Peyer's patch (tissue), 4 donors: ENCODE data around the gene CNKSR3. TPM values are rescaled to one million over a fixed set of nuclear protein-coding genes. Genes with fewer than 3 reads are reported as not detected.

Experiments
- DNase-seq, 3 donors: peaks; one replicate each; pipeline ENCODE4 v3.0.0-alpha.2; 2017 to 2019
- H3K27ac ChIP-seq, 4 donors: fragments of 200-600 bp; sonication (generic); one replicate each; pipeline ENCODE4 v1.5.1; 2016 to 2019
- H3K27me3 ChIP-seq, 2 donors: fragments of 200-600 bp; sonication (generic); one replicate each; pipeline ENCODE4 v1.5.1; 2019
- H3K36me3 ChIP-seq, 3 donors: fragments of 200-600 bp; sonication (generic); one replicate each; pipeline ENCODE4 v1.5.1; 2016 to 2019
- H3K4me1 ChIP-seq, 4 donors: fragments of 200-600 bp; sonication (generic); one replicate each; pipeline ENCODE4 v1.5.1; 2016 to 2019
- H3K4me3 ChIP-seq, 4 donors: fragments of 200-600 bp; sonication (generic); 1 replicate in 3 of 4; 2 replicates in 1 of 4; pipeline ENCODE4 v1.5.1; 2016 to 2019; ENCODE audit warnings: mild to moderate bottlenecking in 1 of 4
- H3K9me3 ChIP-seq, 4 donors: fragments of 200-600 bp; sonication (generic); one replicate each; pipeline ENCODE4 v1.5.1; 2016 to 2019; ENCODE audit warnings: mild to moderate bottlenecking in 1 of 4
- POLR2A ChIP-seq, 2 donors: fragments of 450-650 bp; IDR thresholded peaks; one replicate each; pipeline ENCODE4 v1.5.1; 2017; ENCODE audit warnings: antibody characterized with exemption in 2 of 2, mild to moderate bottlenecking in 2 of 2, moderate library complexity in 2 of 2
- total RNA-seq, 4 donors: library from RNA; depleted of rRNA; stranded (reverse); fragments of >200 nt; gene quantifications; one replicate each; pipeline ENCODE4 v1.1.0, GENCODE V29; 2016
- TF ChIP-seq, protein P1 (sequence below), 6 experiments: fragments of 450-650 bp in 4 of 6; fragments of 200-600 bp in 2 of 6; sonication (generic) in 1 of 6; IDR thresholded peaks; one replicate each; pipeline ENCODE4 v1.5.1; 2017 to 2019; ENCODE audit warnings: antibody characterized with exemption in 6 of 6, mild to moderate bottlenecking in 3 of 6, moderate library complexity in 1 of 6

The CNKSR3 gene
- total RNA-seq, 4 donors from 2014 or later, result 29.6 to 34.5 (median 30.1) TPM

DNA sequence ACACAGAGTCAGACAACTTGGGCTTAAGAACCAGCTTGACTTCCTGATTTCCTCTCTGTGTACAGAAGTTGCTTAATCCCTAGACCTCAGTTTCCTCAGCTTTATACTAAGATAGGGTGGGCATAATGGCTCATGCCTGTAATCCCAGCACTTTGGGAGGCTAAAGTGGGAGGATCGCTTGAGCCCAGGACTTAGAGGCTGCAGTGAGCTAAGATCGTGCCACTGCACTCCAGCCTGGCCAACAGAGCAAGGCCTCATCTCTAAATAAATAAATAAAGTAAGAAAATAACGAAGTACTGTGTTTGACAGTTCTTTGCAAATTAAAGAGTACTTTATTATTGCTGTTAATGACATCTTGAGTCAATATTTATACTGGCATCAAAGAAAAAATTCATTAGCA lies 41.7 kb downstream of the CNKSR3 start:
- Histone ChIP-seq H3K4me3 (no peak overlapping the region), H3K36me3 (no peaks in the 10 kb centered on the region), H3K4me1 (peaks cover 0 to 4% (median 0%) of the 10 kb centered on the region in 4 donors), H3K27ac (no peak overlapping the region), H3K27me3 (no peaks in the 10 kb centered on the region), H3K9me3 (no peaks in the 10 kb centered on the region)
- no peak for DNase-seq
- TF ChIP-seq POLR2A (IDR thresholded peaks at IDR 0.05), result no peak
- TF ChIP-seq, protein P1, sequence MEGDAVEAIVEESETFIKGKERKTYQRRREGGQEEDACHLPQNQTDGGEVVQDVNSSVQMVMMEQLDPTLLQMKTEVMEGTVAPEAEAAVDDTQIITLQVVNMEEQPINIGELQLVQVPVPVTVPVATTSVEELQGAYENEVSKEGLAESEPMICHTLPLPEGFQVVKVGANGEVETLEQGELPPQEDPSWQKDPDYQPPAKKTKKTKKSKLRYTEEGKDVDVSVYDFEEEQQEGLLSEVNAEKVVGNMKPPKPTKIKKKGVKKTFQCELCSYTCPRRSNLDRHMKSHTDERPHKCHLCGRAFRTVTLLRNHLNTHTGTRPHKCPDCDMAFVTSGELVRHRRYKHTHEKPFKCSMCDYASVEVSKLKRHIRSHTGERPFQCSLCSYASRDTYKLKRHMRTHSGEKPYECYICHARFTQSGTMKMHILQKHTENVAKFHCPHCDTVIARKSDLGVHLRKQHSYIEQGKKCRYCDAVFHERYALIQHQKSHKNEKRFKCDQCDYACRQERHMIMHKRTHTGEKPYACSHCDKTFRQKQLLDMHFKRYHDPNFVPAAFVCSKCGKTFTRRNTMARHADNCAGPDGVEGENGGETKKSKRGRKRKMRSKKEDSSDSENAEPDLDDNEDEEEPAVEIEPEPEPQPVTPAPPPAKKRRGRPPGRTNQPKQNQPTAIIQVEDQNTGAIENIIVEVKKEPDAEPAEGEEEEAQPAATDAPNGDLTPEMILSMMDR (IDR thresholded peaks at IDR 0.05), result no peak

DNA sequence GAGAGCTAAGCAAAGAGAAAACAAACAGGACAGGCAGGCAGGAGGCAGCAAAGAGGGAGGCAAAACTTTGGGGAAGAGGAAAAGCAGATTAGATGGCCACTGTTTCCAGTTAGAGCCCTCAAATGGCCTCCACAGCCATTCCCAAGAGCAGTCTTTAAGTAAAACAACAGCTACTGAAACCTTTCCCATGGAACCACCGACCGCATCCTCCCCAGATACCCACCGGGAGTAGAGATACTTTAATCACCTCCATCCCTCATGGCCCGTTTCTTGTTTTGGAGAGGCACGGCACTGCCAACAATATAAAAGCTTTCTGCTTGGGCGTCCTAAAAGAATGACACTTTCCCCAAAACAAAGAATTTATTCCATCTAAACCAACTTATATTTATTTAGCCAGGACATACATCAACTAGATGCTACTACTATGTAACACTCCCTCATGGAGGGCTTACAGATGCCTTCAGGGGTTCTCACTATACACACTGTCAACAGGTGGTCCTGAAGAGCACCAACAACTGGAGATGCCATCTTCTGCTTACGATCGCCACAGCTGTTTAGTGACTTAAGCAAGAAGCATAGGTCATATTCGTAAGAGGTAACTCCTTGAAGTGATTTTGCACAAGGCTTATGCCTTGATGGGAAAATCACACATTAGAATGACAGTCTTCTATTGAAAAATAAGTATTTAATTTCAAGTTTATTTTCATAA lies 43.4 kb downstream of the CNKSR3 start:
- H3K36me3 ChIP-seq, result no peaks in the 10 kb centered on the region
- no peaks in the 10 kb centered on the region for H3K9me3 ChIP-seq
- peaks cover 0 to 4% (median 0%) of the 10 kb centered on the region in 4 donors for H3K4me1 ChIP-seq
- no peak overlapping the region for H3K4me3 ChIP-seq
- no peak for DNase-seq
- TF ChIP-seq, protein P1 (IDR thresholded peaks at IDR 0.05), result no peak
- no peak for TF ChIP-seq POLR2A (IDR thresholded peaks at IDR 0.05)
- no peak overlapping the region for H3K27ac ChIP-seq
- no peaks in the 10 kb centered on the region for H3K27me3 ChIP-seq

DNA sequence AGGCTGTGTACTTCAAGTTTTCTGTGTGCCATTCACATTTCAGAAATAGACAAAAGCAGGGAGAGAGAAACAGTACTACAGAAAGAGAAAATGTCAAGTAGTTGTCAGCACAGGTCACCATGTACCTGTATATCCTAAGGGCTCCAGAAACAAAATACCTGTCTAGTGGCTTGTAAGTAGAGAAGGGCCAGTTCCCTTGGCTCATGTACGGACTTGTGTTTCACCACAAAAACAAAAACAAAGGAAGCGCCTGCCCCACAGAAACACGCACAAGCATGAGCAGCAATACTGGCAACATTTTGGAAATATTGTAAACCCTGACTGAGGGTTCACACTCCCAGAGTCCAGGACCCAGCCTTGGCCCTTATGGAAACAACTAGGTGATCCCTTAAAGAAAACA lies 44.3 kb downstream of the CNKSR3 start:
- no peak overlapping the region for H3K4me3 ChIP-seq
- no peak for TF ChIP-seq POLR2A (IDR thresholded peaks at IDR 0.05)
- TF ChIP-seq, protein P1 (IDR thresholded peaks at IDR 0.05), result no peak
- H3K27me3 ChIP-seq, result no peaks in the 10 kb centered on the region
- DNase-seq, result no peak
- peaks cover 0 to 4% (median 0%) of the 10 kb centered on the region in 4 donors for H3K4me1 ChIP-seq
- no peaks in the 10 kb centered on the region for H3K9me3 ChIP-seq
- H3K27ac ChIP-seq, result no peak overlapping the region
- no peaks in the 10 kb centered on the region for H3K36me3 ChIP-seq

DNA sequence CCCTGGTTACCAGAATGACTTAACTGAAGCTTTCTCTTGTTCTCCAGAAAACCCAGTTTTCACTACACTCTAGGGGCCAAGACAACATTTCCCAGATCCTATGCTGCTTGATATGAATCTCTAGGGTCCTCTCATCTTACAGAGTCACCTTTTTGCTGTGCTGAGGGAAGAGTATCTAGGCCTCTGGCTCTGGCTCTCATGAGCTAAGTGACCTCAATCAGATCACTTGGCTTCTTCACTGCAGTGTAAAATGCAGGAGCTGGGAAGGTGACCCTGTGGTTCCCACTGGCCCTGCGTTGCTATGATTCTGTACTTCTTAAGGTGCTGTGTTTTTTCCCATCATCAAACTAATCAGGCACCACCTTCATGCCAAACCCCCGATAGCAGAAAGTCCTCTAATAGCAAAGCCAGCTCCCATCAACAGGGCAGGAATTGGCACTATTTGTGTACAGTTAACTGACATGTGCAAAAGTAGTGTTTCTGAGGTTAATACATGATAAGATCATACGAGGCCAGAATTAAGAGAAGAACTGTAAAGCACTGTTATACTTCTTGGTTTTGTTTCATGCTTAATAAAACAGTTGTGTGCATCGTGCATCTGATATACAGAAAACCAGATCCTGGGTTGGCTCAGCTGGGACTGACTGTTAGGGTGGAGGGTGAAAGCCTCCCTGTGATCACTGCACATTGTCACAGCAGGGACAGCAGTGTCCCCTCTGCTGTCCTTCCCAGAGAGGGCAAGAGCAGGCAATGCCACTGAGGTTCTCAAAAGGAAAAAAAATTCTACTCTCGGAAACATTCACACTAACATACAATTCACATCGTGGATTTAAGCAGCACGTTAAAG lies 46.7 kb downstream of the CNKSR3 start:
- Histone ChIP-seq H3K36me3 (no peaks in the 10 kb centered on the region), H3K27ac (no peak overlapping the region), H3K27me3 (no peaks in the 10 kb centered on the region), H3K9me3 (no peaks in the 10 kb centered on the region), H3K4me3 (no peak overlapping the region), H3K4me1 (peaks cover 0 to 4% (median 0%) of the 10 kb centered on the region in 4 donors)
- TF ChIP-seq, protein P1 (IDR thresholded peaks at IDR 0.05), result no peak
- no peak for TF ChIP-seq POLR2A (IDR thresholded peaks at IDR 0.05)
- no peak for DNase-seq

DNA sequence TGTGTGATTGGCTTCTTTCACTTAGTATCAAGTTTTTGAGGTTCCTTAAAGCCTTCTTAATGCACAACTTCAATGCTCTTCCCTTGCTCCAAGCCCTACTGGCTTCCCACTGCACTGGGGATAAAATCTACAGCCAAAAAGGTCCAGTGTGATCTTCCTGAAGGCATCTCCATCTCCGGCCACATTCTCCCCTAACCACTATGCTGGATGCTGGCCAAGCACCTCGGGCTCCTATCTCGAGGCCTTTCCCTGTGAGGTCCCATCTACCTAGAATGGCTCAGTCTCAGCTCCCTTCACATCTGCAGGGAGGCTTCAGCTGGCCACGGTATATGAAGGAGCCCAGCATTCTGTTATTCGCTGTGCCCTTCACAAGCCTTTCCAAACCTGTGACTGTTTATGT lies 48.1 kb downstream of the CNKSR3 start:
- no peak overlapping the region for H3K27ac ChIP-seq
- H3K36me3 ChIP-seq, result no peaks in the 10 kb centered on the region
- no peak overlapping the region for H3K4me3 ChIP-seq
- H3K27me3 ChIP-seq, result no peaks in the 10 kb centered on the region
- DNase-seq, result no peak
- H3K4me1 ChIP-seq, result peaks cover 0 to 4% (median 0%) of the 10 kb centered on the region in 4 donors
- TF ChIP-seq POLR2A (IDR thresholded peaks at IDR 0.05), result no peak
- TF ChIP-seq, protein P1 (IDR thresholded peaks at IDR 0.05), result no peak
- H3K9me3 ChIP-seq, result no peaks in the 10 kb centered on the region
